Stimulated activated CD8-positive, alpha-beta memory T cell treated with anti-CD3 and anti-CD28 coated beads, Interleukin-7, amount 100 ng/mL, for 48 hours (primary cell): Measurements from ENCODE around the gene BEND5.

ENCODE experiments used
- DNase-seq, 2 donors: peaks; one replicate each; pipeline ENCODE4 v3.0.0-alpha.2; 2020; ENCODE audit warnings: low read depth in 1 of 2; ENCODE audit errors: extremely low read depth in 1 of 2

Gene BEND5

GRCh38 chr1:48767975-48768510 lies 8.6 kb downstream of the BEND5 start:
- DNase-seq = no peak

DNA sequence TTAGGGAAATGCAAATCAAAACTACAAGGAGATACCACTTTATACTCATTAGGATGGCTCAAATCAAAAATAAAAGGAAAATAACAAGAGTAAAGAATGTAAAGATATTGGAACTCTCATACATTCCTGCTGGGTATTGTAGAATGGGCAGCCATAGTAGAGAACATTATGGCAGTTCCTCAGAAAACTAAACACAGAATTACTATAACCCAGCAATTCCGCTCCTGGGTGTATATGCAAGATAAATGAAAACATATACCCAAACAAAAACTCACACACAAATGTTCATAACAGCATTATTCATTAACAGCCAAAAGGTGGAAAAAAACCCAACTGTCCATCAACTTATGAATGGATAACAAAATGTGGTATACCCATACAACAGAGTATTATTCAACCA lies 11.4 kb downstream of the BEND5 start:
- no peak for DNase-seq

GRCh38 chr1:48761986-48762385 lies 14.7 kb downstream of the BEND5 start:
- no peak for DNase-seq

DNA sequence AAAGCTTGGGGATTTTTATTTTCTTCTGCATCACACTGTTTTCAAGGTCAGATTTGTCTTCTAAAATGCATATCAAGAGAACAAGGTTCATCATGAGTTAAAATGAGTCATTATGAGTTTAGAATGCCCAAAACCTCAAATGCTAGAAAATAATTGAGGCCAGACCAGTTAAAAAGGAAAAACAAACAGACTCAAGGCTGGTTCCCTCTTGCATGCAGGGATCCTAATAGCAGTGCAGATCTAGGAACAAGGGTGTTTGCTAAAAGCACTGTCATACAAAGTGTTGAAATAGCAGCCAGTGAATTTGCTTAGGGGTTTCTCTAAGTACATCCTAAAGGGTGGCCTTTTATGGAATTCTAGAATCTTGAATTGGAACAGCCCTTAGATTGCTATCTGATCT lies 15.3 kb downstream of the BEND5 start:
- DNase-seq = no peak

GRCh38 chr1:48760857-48761256 lies 15.8 kb downstream of the BEND5 start:
- no peak for DNase-seq

- DNase-seq = no peak
Observed at GRCh38 chr1:48758976-48759375, 17.7 kb downstream of the BEND5 start.

- no peak for DNase-seq
Observed at GRCh38 chr1:48757363-48757762, 19.3 kb downstream of the BEND5 start.

- no peak for DNase-seq
Observed at GRCh38 chr1:48756683-48757316, 19.9 kb downstream of the BEND5 start.

- DNase-seq = no peak
Observed at GRCh38 chr1:48753293-48753692, 23.4 kb downstream of the BEND5 start.

- DNase-seq = no peak
Observed at GRCh38 chr1:48750109-48750508, 26.6 kb downstream of the BEND5 start.

GRCh38 chr1:48749068-48749467 lies 27.6 kb downstream of the BEND5 start:
- DNase-seq = no peak

- DNase-seq = no peak
Observed at GRCh38 chr1:48746906-48747305, 29.8 kb downstream of the BEND5 start.

DNA sequence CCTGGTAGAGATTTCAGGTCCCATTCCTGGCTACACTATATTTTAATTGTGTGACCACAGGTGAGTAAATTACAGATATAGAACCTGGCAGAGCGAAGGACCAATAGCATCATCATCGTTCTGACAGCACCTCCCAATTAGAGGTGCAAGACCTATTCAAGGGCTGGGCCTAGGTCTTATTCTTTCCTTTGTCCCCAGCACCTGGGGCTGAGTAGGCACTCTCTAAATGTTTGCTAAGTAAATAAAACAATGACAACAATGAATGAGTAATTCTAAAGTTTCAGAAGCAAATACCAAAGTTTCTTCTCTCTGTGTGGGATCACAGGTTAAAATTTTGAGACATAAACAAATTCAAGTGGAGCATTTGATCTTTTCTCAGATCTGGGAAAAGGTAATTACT lies 32.7 kb downstream of the BEND5 start:
- DNase-seq = no peak

- no peak for DNase-seq
Observed at GRCh38 chr1:48743480-48743879, 33.2 kb downstream of the BEND5 start.

DNA sequence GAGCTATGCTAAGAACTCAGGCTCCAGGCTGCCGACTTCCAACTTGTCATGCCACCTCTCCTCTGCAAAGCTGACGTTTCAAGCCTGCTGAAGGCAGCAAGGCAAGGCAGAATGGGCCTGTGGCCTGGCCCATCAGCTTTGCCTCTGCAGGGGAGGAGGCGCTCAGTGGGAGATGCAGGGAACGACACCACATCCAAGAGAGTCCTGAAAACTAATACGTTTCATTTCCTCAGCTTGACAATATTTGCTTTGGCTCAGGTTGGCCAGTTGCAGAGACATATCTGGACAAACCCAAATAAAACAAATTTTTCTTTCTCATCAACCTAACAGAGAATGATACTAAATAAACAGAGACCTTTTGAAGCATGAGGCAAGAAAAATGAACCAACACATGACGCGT lies 35.3 kb downstream of the BEND5 start:
- DNase-seq = no peak

- DNase-seq = no peak
Observed at GRCh38 chr1:48740621-48741020, 36.1 kb downstream of the BEND5 start.

DNA sequence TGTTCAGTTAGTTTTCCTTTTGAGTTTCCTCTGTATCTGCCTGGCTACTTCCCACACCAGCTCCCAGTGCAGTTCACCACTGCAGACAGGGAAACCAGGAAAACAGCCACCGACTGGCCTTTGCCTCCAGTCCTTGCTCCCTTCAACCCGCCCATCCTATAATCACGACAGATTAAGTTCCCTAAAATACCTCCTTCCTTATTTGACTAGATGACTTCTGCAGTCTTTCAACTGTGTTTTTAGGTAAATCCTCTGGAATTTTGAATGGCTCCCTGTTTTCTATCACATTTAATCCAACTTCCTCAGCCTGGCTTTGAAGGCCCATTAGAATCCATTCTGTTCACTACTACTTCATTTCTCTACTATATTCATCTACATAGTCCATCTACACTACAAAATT lies 37.6 kb downstream of the BEND5 start:
- no peak for DNase-seq

- DNase-seq = no peak
Observed at GRCh38 chr1:48738356-48738755, 38.3 kb downstream of the BEND5 start.

DNA sequence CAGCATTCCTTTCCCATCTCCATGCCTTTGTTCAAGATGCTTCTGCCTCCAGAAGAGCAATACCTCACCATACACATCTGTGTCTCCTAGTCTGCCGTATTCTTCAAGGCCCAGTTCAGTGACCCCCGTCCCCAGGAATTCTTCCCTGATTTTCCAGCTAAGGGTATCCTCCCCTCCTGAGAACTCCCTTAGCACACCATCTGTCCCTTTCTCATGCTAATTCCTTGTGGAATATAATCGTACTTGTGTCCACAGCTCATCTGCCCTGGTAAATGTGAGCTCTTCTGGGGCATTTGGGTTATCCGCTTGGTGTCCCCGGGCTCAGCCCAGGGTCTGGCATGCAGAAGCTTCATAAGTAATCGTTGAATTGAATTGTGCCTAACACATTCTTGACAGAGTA lies 40.9 kb downstream of the BEND5 start:
- DNase-seq = no peak

GRCh38 chr1:48730164-48730910 lies 46.4 kb downstream of the BEND5 start:
- DNase-seq = no peak

- DNase-seq = no peak
Observed at GRCh38 chr1:48728584-48728983, 48.1 kb downstream of the BEND5 start.

DNA sequence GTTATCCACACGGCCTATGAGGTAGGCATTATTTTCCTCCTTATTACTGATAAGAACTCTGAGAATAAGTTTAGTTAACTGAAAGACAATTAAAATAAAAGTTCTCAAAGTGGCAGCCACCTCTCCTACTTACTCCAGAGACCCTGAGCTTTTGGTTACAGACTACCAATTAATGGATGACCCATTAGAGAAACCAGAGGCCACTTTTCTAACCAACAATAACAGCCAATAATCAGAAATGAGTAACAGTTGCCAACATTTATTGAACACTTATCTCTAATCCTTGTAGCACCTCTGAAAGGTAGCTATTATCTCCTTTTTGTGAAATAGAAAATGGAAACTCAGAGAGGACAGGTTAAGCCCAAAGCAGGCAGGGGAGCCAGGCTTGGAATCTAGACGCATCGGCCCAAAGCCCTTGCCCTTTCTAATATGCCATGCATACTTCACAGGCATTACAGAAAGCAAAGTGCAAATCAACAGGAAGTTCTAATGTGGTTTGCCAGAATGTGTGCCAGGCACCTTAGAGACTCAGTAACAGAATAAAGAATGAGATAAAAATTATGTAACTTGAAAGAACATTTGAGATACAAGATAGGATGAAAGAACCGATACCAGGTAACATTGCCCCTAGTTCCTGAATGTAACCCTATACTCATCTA lies 50.0 kb downstream of the BEND5 start:
- DNase-seq = no peak
